NCI-H1436 (cell line): Measurements from ENCODE around the gene LPCAT3.
A peak's percentile ranks its signal among the peaks of the same experiment; 100 is the strongest.

ENCODE experiments used
- DNase-seq: peaks from one replicate; lab custom pipeline; 2025; lab: John Stamatoyannopoulos, UW

The LPCAT3 gene

GRCh38 chr12:6952863-6953441, 65.3 kb downstream of the LPCAT3 start:
- DNase-seq = no peak

DNA sequence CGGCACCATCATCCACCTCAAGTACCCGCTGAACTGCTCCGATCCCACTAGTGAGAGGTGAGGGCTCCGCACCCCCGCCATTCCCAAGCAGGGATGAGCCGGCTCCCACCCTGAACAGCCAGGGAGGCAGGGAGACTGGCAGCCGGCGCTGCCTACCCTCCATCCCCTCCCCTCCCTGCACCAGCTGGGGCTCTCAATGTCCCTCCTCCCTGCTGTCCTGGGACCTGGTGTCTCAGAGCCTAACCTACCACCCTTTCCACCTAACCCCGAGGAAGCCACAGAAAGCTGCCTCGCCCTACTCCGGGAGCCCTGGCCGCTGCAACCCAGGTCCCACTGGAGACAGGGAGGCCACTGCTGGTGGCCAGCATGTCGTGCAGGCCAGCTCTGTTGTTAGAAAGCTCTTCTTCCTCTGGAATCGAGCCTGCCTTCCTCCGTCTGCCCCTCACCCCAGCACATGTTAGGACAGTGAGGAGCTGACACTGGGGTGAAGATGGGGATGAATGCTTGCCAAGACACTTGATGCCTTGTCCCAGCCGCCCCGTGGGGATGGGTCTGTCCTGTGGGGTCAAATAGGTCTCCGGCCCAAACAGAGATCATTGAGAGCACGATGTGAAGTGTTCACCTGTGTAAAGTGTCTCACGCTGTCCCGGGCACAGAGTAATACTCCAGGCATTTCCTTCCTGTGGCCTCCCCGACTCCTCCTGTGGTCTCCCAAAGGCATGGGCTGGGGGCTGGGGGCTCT, 66.0 kb downstream of the LPCAT3 start:
- DNase-seq = no peak

DNA sequence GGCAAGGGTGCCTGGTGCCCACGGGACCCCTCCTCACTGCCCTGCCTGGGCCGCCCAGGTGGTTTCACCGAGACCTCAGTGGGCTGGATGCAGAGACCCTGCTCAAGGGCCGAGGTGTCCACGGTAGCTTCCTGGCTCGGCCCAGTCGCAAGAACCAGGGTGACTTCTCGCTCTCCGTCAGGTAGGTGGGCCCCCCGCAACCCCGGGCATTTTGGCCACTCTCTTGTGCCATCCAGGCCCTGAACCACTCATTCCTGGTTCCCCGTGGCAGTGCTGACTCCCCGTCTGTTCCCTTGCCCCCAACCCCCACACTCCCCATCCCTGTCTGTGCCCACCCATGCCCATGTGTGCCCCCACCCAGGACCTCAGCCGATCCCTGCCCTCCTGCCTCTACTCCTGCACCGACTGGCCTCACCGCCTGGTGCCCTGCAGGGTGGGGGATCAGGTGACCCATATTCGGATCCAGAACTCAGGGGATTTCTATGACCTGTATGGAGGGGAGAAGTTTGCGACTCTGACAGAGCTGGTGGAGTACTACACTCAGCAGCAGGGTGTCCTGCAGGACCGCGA, 66.6 kb downstream of the LPCAT3 start:
- DNase-seq = no peak

GRCh38 chr12:6950811-6951540, 67.3 kb downstream of the LPCAT3 start, which contains the start of gene PTPN6:
PTPN6 (plus strand) TSS chr12:6951356; CDS start chr12:6951513, 157 bp downstream.
- DNase-seq = no peak

- DNase-seq = no peak
Measured at GRCh38 chr12:6950401-6950801, 67.9 kb downstream of the LPCAT3 start.

DNA sequence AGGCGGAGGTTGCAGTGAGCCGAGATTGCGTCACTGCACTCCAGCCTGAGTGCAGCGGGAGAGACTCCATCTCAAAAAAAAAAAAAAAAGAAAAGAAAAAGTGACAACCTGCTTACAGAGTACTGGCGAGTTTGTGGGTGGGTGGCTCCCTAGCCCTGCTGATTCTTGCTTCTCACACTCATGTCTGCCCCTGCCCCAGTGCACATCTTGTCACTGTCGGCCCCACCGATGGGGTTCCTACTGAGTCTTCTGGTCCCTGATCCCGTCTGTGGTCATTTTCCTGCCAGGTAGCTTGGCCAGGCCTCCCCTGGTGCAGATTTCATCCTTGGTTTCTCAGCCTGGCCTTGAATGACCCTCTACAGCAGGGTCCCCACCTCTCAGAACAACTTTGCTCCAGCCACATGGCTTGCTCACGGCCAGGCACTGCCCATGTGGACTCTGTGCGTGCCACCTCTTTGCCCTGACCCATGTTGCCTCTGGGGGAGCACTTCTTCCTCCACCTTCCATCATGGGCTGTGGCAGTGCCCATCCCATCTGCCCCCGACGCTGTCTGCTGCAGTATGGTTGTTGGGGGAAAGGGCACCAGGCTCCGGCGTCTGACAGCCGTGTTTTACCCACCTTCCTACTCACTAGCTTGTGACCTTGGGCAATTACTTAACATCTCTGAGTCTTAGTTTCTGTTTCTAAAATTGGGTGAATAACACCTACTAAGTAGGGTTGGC, 69.2 kb downstream of the LPCAT3 start:
- DNase-seq = no peak

GRCh38 chr12:6947615-6948014, 70.7 kb downstream of the LPCAT3 start:
- DNase-seq = no peak

DNA sequence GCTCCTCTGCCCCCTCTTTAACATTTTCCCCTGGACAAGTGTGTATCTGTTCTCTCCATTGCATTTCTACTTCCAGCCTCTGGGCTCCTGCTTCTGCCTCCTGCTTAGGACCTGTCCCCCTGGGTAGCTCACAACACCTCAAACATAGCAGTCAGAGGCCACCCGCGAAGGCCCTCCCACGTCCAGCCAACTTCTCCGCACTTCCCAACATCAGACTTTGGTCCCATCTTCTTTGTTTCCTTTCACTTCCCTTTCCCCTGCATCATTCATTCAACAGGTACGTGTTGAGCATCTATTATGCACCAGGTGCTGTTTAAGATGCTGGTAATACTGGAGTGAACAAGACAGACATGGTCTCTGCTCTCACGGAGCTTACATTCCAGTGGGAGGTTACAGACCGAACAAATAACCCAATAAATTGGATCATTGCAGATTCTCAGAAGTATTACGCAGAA, 71.3 kb downstream of the LPCAT3 start:
- DNase-seq = no peak

GRCh38 chr12:6946033-6946919, 72.0 kb downstream of the LPCAT3 start:
- peak; percentile 85 for DNase-seq

DNA sequence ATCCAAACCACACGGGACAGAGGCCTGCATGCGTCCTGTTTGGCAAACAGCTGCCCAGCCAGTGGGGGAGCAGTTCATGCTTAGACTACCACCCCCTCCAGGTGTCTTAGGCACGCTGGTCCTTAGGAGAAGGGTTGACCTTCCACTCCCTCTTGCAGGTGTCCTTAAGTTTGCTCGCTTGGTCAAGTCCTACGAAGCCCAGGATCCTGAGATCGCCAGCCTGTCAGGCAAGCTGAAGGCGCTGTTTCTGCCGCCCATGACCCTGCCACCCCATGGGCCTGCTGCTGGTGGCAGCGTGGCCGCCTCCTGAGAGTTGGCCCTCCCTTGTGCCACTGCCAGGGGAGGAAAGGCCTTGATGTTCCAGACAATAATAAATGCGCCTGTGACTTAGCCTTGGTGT, 72.7 kb downstream of the LPCAT3 start:
- no peak for DNase-seq

DNA sequence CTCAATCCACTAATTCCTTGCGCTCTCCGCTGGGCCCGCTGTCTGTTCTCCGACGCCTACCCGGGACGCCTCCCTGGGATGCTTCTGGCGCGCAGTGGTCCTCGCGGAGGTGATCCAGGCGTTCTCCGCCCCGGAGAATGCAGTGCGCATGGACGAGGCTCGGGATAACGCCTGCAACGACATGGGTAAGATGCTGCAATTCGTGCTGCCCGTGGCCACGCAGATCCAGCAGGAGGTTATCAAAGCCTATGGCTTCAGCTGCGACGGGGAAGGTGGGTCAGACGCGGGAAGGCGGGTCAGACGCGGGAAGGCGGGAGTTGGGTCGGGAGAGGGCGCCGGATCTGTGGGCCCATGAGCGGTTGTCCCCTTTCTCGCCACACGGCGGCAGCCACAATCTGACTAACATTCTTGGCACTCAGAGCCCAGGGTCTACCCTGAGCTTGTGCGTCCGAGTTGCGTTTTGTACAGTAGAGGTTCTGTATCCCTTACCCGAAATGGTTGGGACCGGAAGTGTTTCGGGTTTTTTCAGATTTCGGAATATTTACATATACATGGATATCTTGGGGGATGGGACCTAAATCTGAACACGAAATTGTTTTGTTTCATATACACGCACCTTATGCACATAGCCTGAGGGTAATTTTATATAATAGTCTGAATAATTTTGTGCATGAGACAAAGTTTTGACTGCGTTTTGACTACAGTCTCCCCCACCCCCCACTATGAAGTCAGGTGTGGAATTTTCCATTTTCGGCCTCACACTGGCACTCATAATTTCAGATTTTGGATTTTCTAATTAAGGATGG, 73.7 kb downstream of the LPCAT3 start:
- DNase-seq = peak; percentile 91

DNA sequence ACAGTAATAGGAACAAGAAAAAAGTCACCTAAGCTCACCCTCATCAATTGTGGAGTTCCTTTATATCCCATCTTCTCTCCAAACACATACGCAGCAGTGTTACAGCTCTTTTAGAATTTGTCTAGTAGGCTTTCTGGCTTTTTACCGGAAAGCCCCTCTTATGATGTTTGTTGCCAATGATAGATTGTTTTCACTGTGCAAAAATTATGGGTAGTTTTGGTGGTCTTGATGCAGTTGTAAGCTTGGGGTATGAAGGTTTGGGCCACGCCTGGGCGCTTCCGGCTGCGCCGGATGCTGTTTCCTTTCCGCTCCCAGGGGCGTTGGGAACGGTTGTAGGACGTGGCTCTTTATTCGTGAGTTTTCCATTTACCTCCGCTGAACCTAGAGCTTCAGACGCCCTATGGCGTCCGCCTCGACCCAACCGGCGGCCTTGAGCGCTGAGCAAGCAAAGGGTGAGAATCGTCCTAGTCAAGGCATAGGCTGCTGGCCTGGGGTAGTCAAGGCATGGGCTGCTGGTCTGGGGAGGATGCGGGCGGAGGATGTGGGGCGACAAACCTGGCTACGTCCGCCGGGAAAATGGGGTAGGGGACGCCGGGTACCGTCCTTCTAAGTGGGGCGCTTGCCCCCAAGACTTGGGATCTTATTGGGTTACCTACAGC, 74.4 kb downstream of the LPCAT3 start, which contains the start of the genes C12orf57 and RNU7-1:
Gene C12orf57, plus strand, starts transcription at position 301 of the 659 bp plus-strand sequence. Its CDS starts 100 bp downstream, at position 401.
Gene RNU7-1, plus strand, starts transcription at position 95 of the 659 bp plus-strand sequence.
- DNase-seq = peak; percentile 84

- peak; percentile 88 for DNase-seq
Measured at GRCh38 chr12:6943389-6943721, 74.9 kb downstream of the LPCAT3 start.

DNA sequence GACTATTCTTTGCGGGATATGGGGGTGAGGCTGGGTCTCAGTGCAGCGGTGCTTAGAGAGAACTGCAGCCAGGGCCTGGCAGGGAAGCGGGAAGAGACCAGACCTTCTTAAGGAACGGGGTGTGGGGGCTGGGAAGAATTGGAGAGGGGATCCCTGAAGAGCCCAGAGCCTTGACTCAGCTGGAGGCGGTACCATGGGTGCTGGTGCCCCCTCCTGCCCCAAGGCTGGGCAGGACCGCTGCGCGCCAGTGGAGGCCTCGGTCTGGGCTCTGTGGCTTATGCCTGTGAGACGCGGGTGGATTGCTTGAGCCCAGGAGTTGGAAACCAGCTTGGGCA, 76.0 kb downstream of the LPCAT3 start:
- no peak for DNase-seq

- no peak for DNase-seq
Measured at GRCh38 chr12:6941782-6942181, 76.5 kb downstream of the LPCAT3 start.

- no peak for DNase-seq
Measured at GRCh38 chr12:6941267-6941666, 77.0 kb downstream of the LPCAT3 start.

- no peak for DNase-seq
Measured at GRCh38 chr12:6939191-6939540, 79.1 kb downstream of the LPCAT3 start.

GRCh38 chr12:6938353-6939190, 79.7 kb downstream of the LPCAT3 start:
- no peak for DNase-seq
